Measurements from ENCODE around the gene DCLRE1A. TPM values are rescaled to one million over a fixed set of nuclear protein-coding genes. Genes with fewer than 3 reads are reported as not detected.

The DCLRE1A gene
- total RNA-seq, result 10 to 100 TPM; 12.2 to 12.8 TPM

GRCh38 chr10:113854013-113854760 lies at the start of gene DCLRE1A, which contains the start of gene NHLRC2:
Gene DCLRE1A (minus strand): TSS chr10:113854082. CDS start chr10:113853182, 900 bp downstream.
Gene NHLRC2 (plus strand): TSS chr10:113854661. CDS start chr10:113854873, 212 bp downstream.
- ATAC-seq (ENCODE audit: low read depth) (peak; percentile 49), DNase-seq (peak; percentile 67)
- Mint-ChIP-seq H3K4me1 (peaks cover 35% of the 10 kb centered on the region), H3K36me3 (peaks cover 22% of the 10 kb centered on the region), H3K4me3 (peak within 1 kb of the TSS; percentile 88), H3K9me3 (no peaks in the 10 kb centered on the region), H3K27me3 (no peaks in the 10 kb centered on the region), H3K27ac (peak within 1 kb of the TSS; percentile 92)
- POLR2A ChIA-PET, result interaction anchor here (0.7 to 1.6 kb wide), 3 partner anchors 9 to 175 kb away, joined by 3 to 4 read pairs (median 4); no protein-coding TSS in a partner anchor

GRCh38 chr10:113899952-113900598 lies 46.2 kb upstream of the DCLRE1A start:
- peaks cover 28% of the 10 kb centered on the region for H3K36me3 Mint-ChIP-seq
- ATAC-seq (ENCODE audit: low read depth) (no peak), DNase-seq (no peak)
- peaks cover 2% of the 10 kb centered on the region for H3K9me3 Mint-ChIP-seq
- H3K27ac Mint-ChIP-seq, result no peak overlapping the region
- peaks cover 2% of the 10 kb centered on the region for H3K4me1 Mint-ChIP-seq
- H3K27me3 Mint-ChIP-seq, result no peaks in the 10 kb centered on the region
- POLR2A ChIA-PET, result no interaction called here
- no peak overlapping the region for H3K4me3 Mint-ChIP-seq

- no peak for ATAC-seq (ENCODE audit: low read depth)
- H3K4me3 Mint-ChIP-seq, result no peak overlapping the region
- H3K27me3 Mint-ChIP-seq, result no peaks in the 10 kb centered on the region
- peaks cover 2% of the 10 kb centered on the region for H3K9me3 Mint-ChIP-seq
- peaks cover 2% of the 10 kb centered on the region for H3K4me1 Mint-ChIP-seq
- no peak overlapping the region for H3K27ac Mint-ChIP-seq
- H3K36me3 Mint-ChIP-seq, result peaks cover 30% of the 10 kb centered on the region
- no peak for DNase-seq
- POLR2A ChIA-PET, result no interaction called here
Observed at GRCh38 chr10:113897693-113898618, 44.1 kb upstream of the DCLRE1A start.

DNA sequence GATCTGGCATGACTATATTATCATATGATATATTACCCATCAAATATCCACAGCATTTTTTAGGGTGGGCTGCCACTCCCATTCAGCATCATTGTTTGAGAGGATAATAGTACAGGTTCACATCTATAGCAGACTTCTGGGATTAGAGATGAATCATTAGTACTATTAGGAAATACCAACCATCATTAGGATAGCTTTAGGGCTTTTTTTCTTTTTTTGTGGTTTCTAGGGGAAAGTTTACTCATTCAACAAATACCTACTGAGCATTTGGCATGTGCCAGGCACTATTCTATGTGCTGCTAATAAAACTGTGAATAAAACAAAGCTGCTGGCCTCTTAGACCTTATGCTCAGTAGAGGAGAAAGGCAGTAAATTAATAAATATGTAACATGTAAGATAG lies 41.1 kb upstream of the DCLRE1A start:
- Mint-ChIP-seq H3K9me3 (peaks cover 2% of the 10 kb centered on the region), H3K27me3 (no peaks in the 10 kb centered on the region), H3K27ac (no peak overlapping the region), H3K4me3 (no peak overlapping the region), H3K36me3 (peaks cover 30% of the 10 kb centered on the region), H3K4me1 (peaks cover 5% of the 10 kb centered on the region)
- ATAC-seq (ENCODE audit: low read depth) (no peak), DNase-seq (no peak)
- POLR2A ChIA-PET, result no interaction called here

GRCh38 chr10:113894581-113894980 lies 40.7 kb upstream of the DCLRE1A start:
- DNase-seq (no peak), ATAC-seq (ENCODE audit: low read depth) (no peak)
- Mint-ChIP-seq H3K4me1 (peaks cover 5% of the 10 kb centered on the region), H3K4me3 (no peak overlapping the region), H3K27ac (no peak overlapping the region), H3K36me3 (peaks cover 30% of the 10 kb centered on the region), H3K9me3 (peaks cover 2% of the 10 kb centered on the region), H3K27me3 (no peaks in the 10 kb centered on the region)
- POLR2A ChIA-PET, result no interaction called here

GRCh38 chr10:113893570-113893969 lies 39.7 kb upstream of the DCLRE1A start:
- no peak for ATAC-seq (ENCODE audit: low read depth)
- POLR2A ChIA-PET, result no interaction called here
- H3K27ac Mint-ChIP-seq, result no peak overlapping the region
- H3K27me3 Mint-ChIP-seq, result no peaks in the 10 kb centered on the region
- peaks cover 25% of the 10 kb centered on the region for H3K36me3 Mint-ChIP-seq
- H3K4me1 Mint-ChIP-seq, result peaks cover 5% of the 10 kb centered on the region
- H3K9me3 Mint-ChIP-seq, result peaks cover 2% of the 10 kb centered on the region
- DNase-seq, result no peak
- no peak overlapping the region for H3K4me3 Mint-ChIP-seq

DNA sequence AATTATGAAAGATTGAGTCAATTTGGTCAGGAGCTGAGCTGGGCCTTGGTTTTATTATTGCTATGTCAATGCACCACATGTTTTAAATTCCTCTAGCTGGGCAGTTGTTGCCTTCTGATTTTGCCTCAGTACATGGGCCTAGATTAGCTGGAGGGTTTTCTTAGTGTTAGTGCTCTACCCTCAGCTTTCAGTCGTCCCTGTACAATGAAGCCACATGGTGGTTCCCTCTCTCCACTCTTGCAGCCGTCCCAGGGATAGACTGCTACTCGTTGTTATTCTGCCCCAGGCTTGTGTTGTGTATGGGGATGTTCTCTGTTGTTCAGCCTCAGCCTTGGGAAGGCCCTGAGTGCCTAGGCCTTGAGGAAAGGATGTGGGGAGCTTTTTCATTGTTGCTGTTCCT lies 37.6 kb upstream of the DCLRE1A start:
- H3K36me3 Mint-ChIP-seq, result peaks cover 37% of the 10 kb centered on the region
- POLR2A ChIA-PET, result no interaction called here
- no peaks in the 10 kb centered on the region for H3K27me3 Mint-ChIP-seq
- DNase-seq (no peak), ATAC-seq (ENCODE audit: low read depth) (no peak)
- no peak overlapping the region for H3K4me3 Mint-ChIP-seq
- H3K4me1 Mint-ChIP-seq, result peaks cover 3% of the 10 kb centered on the region
- H3K9me3 Mint-ChIP-seq, result peaks cover 2% of the 10 kb centered on the region
- H3K27ac Mint-ChIP-seq, result no peak overlapping the region

GRCh38 chr10:113890769-113891168 lies 36.9 kb upstream of the DCLRE1A start:
- DNase-seq, result no peak
- Mint-ChIP-seq H3K9me3 (peaks cover 2% of the 10 kb centered on the region), H3K36me3 (peaks cover 43% of the 10 kb centered on the region)

DNA sequence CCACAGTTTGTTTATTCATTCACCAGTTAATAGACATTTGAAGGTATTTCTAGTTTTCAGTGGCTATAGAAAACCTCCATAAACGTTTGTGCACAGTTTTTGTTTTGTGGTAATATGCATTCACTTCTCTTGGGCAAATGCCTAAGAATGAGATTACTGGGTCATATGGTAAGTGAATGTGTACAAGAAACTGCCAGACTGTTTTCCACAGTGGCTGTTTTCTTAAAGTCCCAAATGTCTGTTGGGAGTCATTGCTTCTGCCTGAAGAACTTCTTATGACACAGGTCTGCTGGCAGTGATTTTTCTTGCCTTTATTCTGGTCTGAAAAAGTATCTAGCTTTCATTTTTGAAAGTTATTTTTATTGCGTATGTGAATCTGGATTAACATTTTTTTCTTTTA lies 36.0 kb upstream of the DCLRE1A start:
- POLR2A ChIA-PET, result no interaction called here
- H3K9me3 Mint-ChIP-seq, result no peaks in the 10 kb centered on the region
- peaks cover 46% of the 10 kb centered on the region for H3K36me3 Mint-ChIP-seq
- no peak for ATAC-seq (ENCODE audit: low read depth)
- H3K27me3 Mint-ChIP-seq, result no peaks in the 10 kb centered on the region
- peaks cover 3% of the 10 kb centered on the region for H3K4me1 Mint-ChIP-seq
- DNase-seq, result no peak
- no peak overlapping the region for H3K27ac Mint-ChIP-seq
- no peak overlapping the region for H3K4me3 Mint-ChIP-seq

More at GRCh38 chr10:113890769-113891168, 36.9 kb upstream of the DCLRE1A start:
- ATAC-seq (ENCODE audit: low read depth), result no peak
- no peak overlapping the region for H3K27ac Mint-ChIP-seq
- POLR2A ChIA-PET, result no interaction called here
- no peaks in the 10 kb centered on the region for H3K27me3 Mint-ChIP-seq
- H3K4me1 Mint-ChIP-seq, result peaks cover 3% of the 10 kb centered on the region
- no peak overlapping the region for H3K4me3 Mint-ChIP-seq

DNA sequence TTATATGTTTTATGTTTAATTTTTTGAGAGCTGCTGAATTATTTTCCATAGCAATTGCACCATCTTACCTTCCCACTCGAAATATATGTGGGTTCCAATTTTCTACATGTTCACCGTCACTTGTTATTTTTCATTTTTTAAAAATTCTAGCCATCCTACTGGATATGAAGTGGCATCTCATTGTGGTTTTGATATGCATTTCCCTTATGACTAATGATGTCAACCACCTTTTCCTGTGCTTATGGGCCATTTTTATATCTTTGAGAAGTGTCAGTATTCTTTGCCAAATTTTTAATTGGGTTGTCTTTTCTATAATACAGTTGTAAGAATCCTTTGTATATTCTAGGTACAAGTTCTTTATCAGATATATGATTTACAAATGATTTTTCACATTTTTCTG lies 28.4 kb upstream of the DCLRE1A start:
- H3K4me3 Mint-ChIP-seq, result no peak overlapping the region
- POLR2A ChIA-PET, result no interaction called here
- H3K27ac Mint-ChIP-seq, result no peak overlapping the region
- ATAC-seq (ENCODE audit: low read depth) (no peak), DNase-seq (no peak)
- H3K27me3 Mint-ChIP-seq, result no peaks in the 10 kb centered on the region
- no peaks in the 10 kb centered on the region for H3K9me3 Mint-ChIP-seq
- peaks cover 60% of the 10 kb centered on the region for H3K36me3 Mint-ChIP-seq
- H3K4me1 Mint-ChIP-seq, result peaks cover 10% of the 10 kb centered on the region

GRCh38 chr10:113880236-113880635 lies 26.4 kb upstream of the DCLRE1A start:
- Mint-ChIP-seq H3K9me3 (no peaks in the 10 kb centered on the region), H3K36me3 (peaks cover 44% of the 10 kb centered on the region), H3K27me3 (no peaks in the 10 kb centered on the region), H3K4me1 (peaks cover 10% of the 10 kb centered on the region), H3K4me3 (no peak overlapping the region), H3K27ac (no peak overlapping the region)
- DNase-seq, result no peak
- no peak for ATAC-seq (ENCODE audit: low read depth)
- POLR2A ChIA-PET, result no interaction called here

DNA sequence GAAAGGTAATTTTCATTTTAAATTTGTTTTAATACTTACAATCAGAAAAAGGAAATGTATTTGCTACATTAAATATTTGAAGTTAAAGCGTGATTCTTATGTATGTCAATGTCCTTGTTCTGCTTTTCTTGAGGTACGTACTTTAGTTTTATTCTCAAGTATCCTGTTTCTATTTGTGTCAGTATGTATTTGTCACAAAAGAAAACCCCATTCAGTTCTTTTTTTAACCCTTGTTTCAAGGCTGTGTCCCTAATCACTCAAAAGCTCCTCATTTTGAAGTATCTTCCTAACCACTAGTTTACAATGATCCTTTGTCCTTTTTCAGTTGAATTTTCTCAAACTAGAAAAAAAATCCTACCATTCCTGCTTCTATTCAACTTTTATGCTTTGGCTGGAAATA lies 25.8 kb upstream of the DCLRE1A start:
- Mint-ChIP-seq H3K4me3 (no peak overlapping the region), H3K27ac (no peak overlapping the region), H3K9me3 (no peaks in the 10 kb centered on the region), H3K36me3 (peaks cover 46% of the 10 kb centered on the region), H3K4me1 (peaks cover 10% of the 10 kb centered on the region), H3K27me3 (no peaks in the 10 kb centered on the region)
- ATAC-seq (ENCODE audit: low read depth), result no peak
- POLR2A ChIA-PET, result no interaction called here
- no peak for DNase-seq

DNA sequence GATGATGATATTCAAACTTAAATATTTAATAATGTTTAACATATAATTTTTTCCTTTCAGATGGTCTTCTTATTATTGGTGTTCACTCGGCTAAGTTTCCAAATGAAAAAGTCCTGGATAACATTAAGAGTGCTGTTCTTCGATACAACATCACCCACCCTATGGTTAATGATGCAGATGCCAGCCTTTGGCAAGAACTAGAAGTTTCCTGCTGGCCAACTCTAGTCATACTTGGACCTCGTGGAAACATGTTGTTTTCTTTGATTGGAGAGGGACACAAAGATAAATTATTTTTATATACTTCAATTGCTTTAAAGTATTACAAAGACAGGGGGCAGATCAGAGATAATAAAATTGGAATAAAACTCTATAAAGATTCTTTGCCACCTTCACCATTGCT lies 22.6 kb upstream of the DCLRE1A start:
- H3K4me1 Mint-ChIP-seq, result no peaks in the 10 kb centered on the region
- ATAC-seq (ENCODE audit: low read depth), result no peak
- peaks cover 41% of the 10 kb centered on the region for H3K36me3 Mint-ChIP-seq
- no peaks in the 10 kb centered on the region for H3K27me3 Mint-ChIP-seq
- no peak overlapping the region for H3K27ac Mint-ChIP-seq
- H3K9me3 Mint-ChIP-seq, result no peaks in the 10 kb centered on the region
- no peak for DNase-seq
- POLR2A ChIA-PET, result no interaction called here
- no peak overlapping the region for H3K4me3 Mint-ChIP-seq
